H9 (cell line): ENCODE data around the gene MITF. TPM values are rescaled to one million over a fixed set of nuclear protein-coding genes. Genes with fewer than 3 reads are reported as not detected.

Source experiments
- DNase-seq: peaks from one replicate; pipeline ENCODE4 v3.0.0-alpha.2; 2017
- H2AFZ ChIP-seq: one replicate; pipeline ENCODE4 v1.6.1; 2013; ENCODE audit warnings: mild to moderate bottlenecking, low read length, control low read depth, moderate library complexity
- H2AK5ac ChIP-seq: 2 replicates; pipeline ENCODE4 v1.6.1; 2013; ENCODE audit warnings: low read length, control low read depth, mixed read lengths; ENCODE audit not compliant: insufficient read length
- H2BK120ac ChIP-seq: one replicate; pipeline ENCODE4 v1.6.1; 2013; ENCODE audit warnings: low read depth, mild to moderate bottlenecking, low read length, control low read depth, inconsistent platforms; ENCODE audit not compliant: poor library complexity, severe bottlenecking
- H2BK12ac ChIP-seq: 2 replicates; pipeline ENCODE4 v1.6.1; 2013; ENCODE audit warnings: low read length, control low read depth, mixed read lengths, low read depth; ENCODE audit not compliant: insufficient read length
- H2BK15ac ChIP-seq: 2 replicates; pipeline ENCODE4 v1.6.1; 2013; ENCODE audit warnings: low read depth, low read length, control low read depth
- H2BK20ac ChIP-seq: one replicate; pipeline ENCODE4 v1.6.1; 2013; ENCODE audit warnings: low read depth, mild to moderate bottlenecking, low read length, control low read depth, inconsistent platforms; ENCODE audit not compliant: poor library complexity, severe bottlenecking
- H2BK5ac ChIP-seq: 2 replicates; pipeline ENCODE4 v1.6.1; 2013; ENCODE audit warnings: low read length, control low read depth, mixed read lengths; ENCODE audit not compliant: insufficient read length
- H3K14ac ChIP-seq: 2 replicates; pipeline ENCODE4 v1.6.1; 2013; ENCODE audit warnings: low read length, control low read depth; ENCODE audit not compliant: insufficient read depth
- H3K18ac ChIP-seq: 2 replicates; pipeline ENCODE4 v1.6.1; 2013; ENCODE audit warnings: low read depth, mild to moderate bottlenecking, mixed read lengths, low read length, control low read depth; ENCODE audit not compliant: insufficient read length
- H3K23ac ChIP-seq: 2 replicates; pipeline ENCODE4 v1.6.1; 2013; ENCODE audit warnings: low read length, control low read depth, mixed read lengths, low read depth; ENCODE audit not compliant: insufficient read length
- H3K23me2 ChIP-seq: 2 replicates; pipeline ENCODE4 v1.6.1; 2013; ENCODE audit warnings: low read depth, mild to moderate bottlenecking, mixed read lengths, low read length, control low read depth; ENCODE audit not compliant: insufficient read length, poor library complexity, severe bottlenecking
- H3K27ac ChIP-seq: 2 replicates; pipeline ENCODE4 v1.5.1; 2013; ENCODE audit warnings: low read length, control low read depth, mixed read lengths, low read depth; ENCODE audit not compliant: insufficient read length
- H3K27me3 ChIP-seq: 2 replicates; pipeline ENCODE4 v1.6.1; 2013; ENCODE audit warnings: low read length, control low read depth, inconsistent platforms; ENCODE audit not compliant: insufficient read depth
- H3K4ac ChIP-seq: 2 replicates; pipeline ENCODE4 v1.6.1; 2013; ENCODE audit warnings: low read depth, mild to moderate bottlenecking, control low read depth, inconsistent platforms, low read length, moderate library complexity
- H3K4me1 ChIP-seq: 2 replicates; pipeline ENCODE4 v1.6.1; 2013; ENCODE audit warnings: low read length, control low read depth, inconsistent platforms; ENCODE audit not compliant: insufficient read depth
- H3K4me2 ChIP-seq: 2 replicates; pipeline ENCODE4 v1.6.1; 2013; ENCODE audit warnings: low read length, control low read depth, mixed read lengths; ENCODE audit not compliant: insufficient read length, insufficient read depth
- H3K56ac ChIP-seq: 2 replicates; pipeline ENCODE4 v1.6.1; 2013; ENCODE audit warnings: low read depth, mild to moderate bottlenecking, mixed read lengths, low read length, control low read depth; ENCODE audit not compliant: insufficient read length
- H3K79me1 ChIP-seq: 2 replicates; pipeline ENCODE4 v1.6.1; 2013; ENCODE audit warnings: low read depth, mild to moderate bottlenecking, moderate library complexity, low read length, control low read depth, inconsistent platforms; ENCODE audit not compliant: insufficient read depth, poor library complexity, severe bottlenecking
- H3K79me2 ChIP-seq: 2 replicates; pipeline ENCODE4 v1.6.1; 2013; ENCODE audit warnings: low read length, control low read depth, inconsistent platforms; ENCODE audit not compliant: insufficient read depth
- H3K9ac ChIP-seq: 2 replicates; pipeline ENCODE4 v1.6.1; 2013; ENCODE audit warnings: low read length, control low read depth, mixed read lengths; ENCODE audit not compliant: insufficient read length; ENCODE audit errors: extremely low read depth
- H3K9me3 ChIP-seq: one replicate; pipeline ENCODE4 v1.6.1; 2013; ENCODE audit warnings: low read depth, low read length, inconsistent platforms; ENCODE audit not compliant: control insufficient read depth
- H3T11ph ChIP-seq: one replicate; pipeline ENCODE4 v1.6.1; 2013; ENCODE audit warnings: mild to moderate bottlenecking, low read length, control low read depth, inconsistent platforms
- H4K20me1 ChIP-seq: one replicate; pipeline ENCODE4 v1.6.1; 2013; ENCODE audit not compliant: control insufficient read depth, insufficient read length, insufficient read depth
- H4K5ac ChIP-seq: 2 replicates; pipeline ENCODE4 v1.6.1; 2013; ENCODE audit warnings: low read depth, mild to moderate bottlenecking, mixed read lengths, low read length, control low read depth; ENCODE audit not compliant: insufficient read length
- H4K8ac ChIP-seq: replicated peaks from 2 replicates; pipeline ENCODE4 v1.6.1; 2013; ENCODE audit warnings: low read length, control low read depth, mixed read lengths, low read depth; ENCODE audit not compliant: insufficient read length
- H4K91ac ChIP-seq: 2 replicates; pipeline ENCODE4 v1.6.1; 2013; ENCODE audit warnings: low read depth, mild to moderate bottlenecking, moderate library complexity, mixed read lengths, low read length, control low read depth; ENCODE audit not compliant: insufficient read length
- H3K27ac Mint-ChIP-seq, 3 experiments: 2 replicates in 2 of 3; 3 replicates in 1 of 3; pipeline ENCODE4 v1.8.0; 2020 to 2021; ENCODE audit warnings: mixed read lengths in 3 of 3, mild to moderate bottlenecking in 1 of 3, moderate library complexity in 1 of 3
- H3K27me3 Mint-ChIP-seq: 2 replicates; pipeline ENCODE4 v1.8.0; 2021; ENCODE audit warnings: low read depth, mild to moderate bottlenecking, moderate library complexity, mixed read lengths
- H3K36me3 Mint-ChIP-seq, 3 experiments: 2 replicates in 2 of 3; 3 replicates in 1 of 3; pipeline ENCODE4 v1.8.0; 2020 to 2021; ENCODE audit warnings: low read depth in 3 of 3, mixed read lengths in 3 of 3; ENCODE audit not compliant: insufficient read depth in 1 of 3
- H3K4me1 Mint-ChIP-seq, 2 experiments: 2 replicates each; pipeline ENCODE4 v1.8.0; 2020; ENCODE audit warnings: mixed read lengths in 2 of 2
- H3K4me3 Mint-ChIP-seq, 2 experiments: 2 replicates in 1 of 2; 3 replicates in 1 of 2; pipeline ENCODE4 v1.8.0; 2020 to 2021; ENCODE audit warnings: mild to moderate bottlenecking in 2 of 2, mixed read lengths in 2 of 2, moderate library complexity in 1 of 2
- H3K9me3 Mint-ChIP-seq, 2 experiments: 2 replicates in 1 of 2; 3 replicates in 1 of 2; pipeline ENCODE4 v1.8.0; 2020; ENCODE audit warnings: mild to moderate bottlenecking in 2 of 2, mixed read lengths in 2 of 2, moderate library complexity in 1 of 2
- CTCF ChIP-seq: fragments of 200-600 bp; sonication (generic); conservative IDR thresholded peaks from 3 replicates; pipeline ENCODE4 v1.8.0; 2021; ENCODE audit warnings: antibody characterized with exemption, mild to moderate bottlenecking
- total RNA-seq: library from RNA; stranded (reverse); gene quantifications from 2 replicates; pipeline ENCODE4 v1.2.1, GENCODE V29; 2021

The MITF gene
- total RNA-seq, 1 experiment from 2014 or later = 0.81 TPM

- Histone ChIP-seq H3K23ac (no peak overlapping the region), H3K79me2 (no peaks in the 10 kb centered on the region), H3K4me2 (no peak overlapping the region), H4K91ac (no peak overlapping the region), H2BK20ac (no peak overlapping the region), H4K20me1 (no peaks in the 10 kb centered on the region), H3K79me1 (no peaks in the 10 kb centered on the region), H2BK12ac (no peak overlapping the region), H3K9me3 (no peaks in the 10 kb centered on the region), H2BK5ac (no peak overlapping the region), H3K4ac (no peak overlapping the region), H3K4me1 (no peaks in the 10 kb centered on the region), H2AK5ac (no peak overlapping the region), H3K27me3 (no peaks in the 10 kb centered on the region; the same call in 1 of the 2 replicates), H2AFZ (no peak overlapping the region), H3K27ac (no peak overlapping the region), H2BK15ac (no peak overlapping the region), H3K9ac (no peak overlapping the region), H2BK120ac (no peak overlapping the region), H3T11ph (no peak overlapping the region), H4K5ac (no peak overlapping the region), H3K18ac (no peak overlapping the region), H4K8ac (no peak overlapping the region), H3K56ac (no peak overlapping the region), H3K14ac (no peak overlapping the region), H3K23me2 (no peaks in the 10 kb centered on the region)
- Mint-ChIP-seq H3K27me3 (no peaks in the 10 kb centered on the region), H3K4me3 (no peak overlapping the region), H3K27ac (no peak overlapping the region), H3K9me3 (peaks cover 6 to 10% of the 10 kb centered on the region in 2 experiments; a peak in 4 of 5 replicates), H3K36me3 (peaks cover 0 to 7% (median 2%) of the 10 kb centered on the region in 3 experiments; a peak in 3 of 7 replicates), H3K4me1 (no peaks in the 10 kb centered on the region)
- no peak for DNase-seq
- TF ChIP-seq CTCF = no peak
These were observed 94.3 kb downstream of the MITF start for GRCh38 chr3:69833591-69833990.
